HK-2 (cell line): ENCODE results near the gene RNF224.

ENCODE experiments used
- DNase-seq: peaks from one replicate; pipeline ENCODE4 v3.0.0-alpha.2; 2018; ENCODE audit not compliant: unreplicated experiment

Gene RNF224

GRCh38 chr9:137227054-137227852, at the start of gene RNF224:
TSS of gene RNF224 (plus strand) at chr9:137227502. CDS start at chr9:137228336, 834 bp downstream.
- peak; percentile 84 for DNase-seq

GRCh38 chr9:137178201-137178938, 48.9 kb upstream of the RNF224 start:
- DNase-seq = peak; percentile 47

- DNase-seq = no peak
These were observed 48.2 kb upstream of the RNF224 start for GRCh38 chr9:137178939-137179630.

GRCh38 chr9:137179761-137180160, 47.5 kb upstream of the RNF224 start:
- DNase-seq = no peak

GRCh38 chr9:137180491-137180890, 46.8 kb upstream of the RNF224 start:
- no peak for DNase-seq

- DNase-seq = no peak
These were observed 45.6 kb upstream of the RNF224 start for GRCh38 chr9:137181680-137182079.

- DNase-seq = no peak
These were observed 44.5 kb upstream of the RNF224 start for GRCh38 chr9:137182836-137183235.

- DNase-seq = no peak
These were observed 43.2 kb upstream of the RNF224 start for GRCh38 chr9:137183980-137184595.

GRCh38 chr9:137184881-137185660, 42.2 kb upstream of the RNF224 start:
- no peak for DNase-seq

GRCh38 chr9:137185921-137186320, 41.4 kb upstream of the RNF224 start:
- no peak for DNase-seq

- DNase-seq = no peak
These were observed 40.9 kb upstream of the RNF224 start for GRCh38 chr9:137186385-137186784.

GRCh38 chr9:137187386-137187785, 39.9 kb upstream of the RNF224 start:
- DNase-seq = no peak

- no peak for DNase-seq
These were observed 39.2 kb upstream of the RNF224 start for GRCh38 chr9:137188086-137188489.

GRCh38 chr9:137188490-137189296, 38.6 kb upstream of the RNF224 start, which contains the start of the genes ANAPC2 and SSNA1:
TSS of gene ANAPC2 (minus strand) at chr9:137188560. CDS start at chr9:137188532, 28 bp downstream.
TSS of gene SSNA1 (plus strand) at chr9:137188676. CDS start at chr9:137188727, 51 bp downstream.
- peak; percentile 95 for DNase-seq

GRCh38 chr9:137189297-137190295, 37.7 kb upstream of the RNF224 start:
- DNase-seq = no peak

GRCh38 chr9:137190315-137190856, 36.9 kb upstream of the RNF224 start:
- DNase-seq = no peak

- no peak for DNase-seq
These were observed 36.1 kb upstream of the RNF224 start for GRCh38 chr9:137191245-137191644.

- no peak for DNase-seq
These were observed 35.4 kb upstream of the RNF224 start for GRCh38 chr9:137191691-137192447.
